ENCODE measurements around the gene MDM2. TPM values are rescaled to one million over a fixed set of nuclear protein-coding genes. Genes with fewer than 3 reads are reported as not detected.

Gene MDM2
- total and polyA plus RNA-seq, 3 donors from 2014 or later, result 28.8 to 56.1 (median 40.6) TPM

DNA sequence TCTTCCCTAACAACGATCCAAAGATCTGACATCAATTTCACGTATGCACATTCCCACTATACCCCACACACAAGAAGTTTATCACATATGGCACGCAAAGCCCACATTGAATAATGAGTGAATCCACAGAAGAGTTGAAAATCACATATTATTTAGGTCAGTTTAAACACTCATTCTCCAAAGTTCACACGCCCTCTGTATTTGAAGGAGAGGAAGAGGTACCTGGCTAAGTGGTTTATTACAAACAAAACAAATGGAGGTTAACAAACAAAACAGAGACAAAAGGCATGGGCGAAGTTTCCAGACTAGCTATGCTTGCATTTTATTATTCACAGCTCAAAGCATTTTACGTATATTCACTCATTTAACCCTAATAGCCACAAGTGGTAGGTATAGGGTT is 83.2 kb downstream of the MDM2 start:
- 66 to 78% methylated on average over 6 of the region's 6 CpGs for WGBS, 2 donors
- H3K27ac ChIP-seq, result peak overlapping the region in 1 of 2 donors; percentile 79
- no peak overlapping the region for H3K4me3 ChIP-seq
- intact Hi-C loops (cut with DNase I; ENCODE audit: low total_unique reads), result no loop called here
- H3K9me3 ChIP-seq, result no peaks in the 10 kb centered on the region
- TF ChIP-seq, protein P1, sequence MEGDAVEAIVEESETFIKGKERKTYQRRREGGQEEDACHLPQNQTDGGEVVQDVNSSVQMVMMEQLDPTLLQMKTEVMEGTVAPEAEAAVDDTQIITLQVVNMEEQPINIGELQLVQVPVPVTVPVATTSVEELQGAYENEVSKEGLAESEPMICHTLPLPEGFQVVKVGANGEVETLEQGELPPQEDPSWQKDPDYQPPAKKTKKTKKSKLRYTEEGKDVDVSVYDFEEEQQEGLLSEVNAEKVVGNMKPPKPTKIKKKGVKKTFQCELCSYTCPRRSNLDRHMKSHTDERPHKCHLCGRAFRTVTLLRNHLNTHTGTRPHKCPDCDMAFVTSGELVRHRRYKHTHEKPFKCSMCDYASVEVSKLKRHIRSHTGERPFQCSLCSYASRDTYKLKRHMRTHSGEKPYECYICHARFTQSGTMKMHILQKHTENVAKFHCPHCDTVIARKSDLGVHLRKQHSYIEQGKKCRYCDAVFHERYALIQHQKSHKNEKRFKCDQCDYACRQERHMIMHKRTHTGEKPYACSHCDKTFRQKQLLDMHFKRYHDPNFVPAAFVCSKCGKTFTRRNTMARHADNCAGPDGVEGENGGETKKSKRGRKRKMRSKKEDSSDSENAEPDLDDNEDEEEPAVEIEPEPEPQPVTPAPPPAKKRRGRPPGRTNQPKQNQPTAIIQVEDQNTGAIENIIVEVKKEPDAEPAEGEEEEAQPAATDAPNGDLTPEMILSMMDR (IDR thresholded peaks at IDR 0.05), result no peak
- TF ChIP-seq POLR2A (IDR thresholded peaks at IDR 0.05), result no peak
- H3K27me3 ChIP-seq, result no peaks in the 10 kb centered on the region
- H3K36me3 ChIP-seq (ENCODE audit: low read depth, missing control alignments), result no peaks in the 10 kb centered on the region
- peaks cover 5% of the 10 kb centered on the region for H3K4me1 ChIP-seq
- no peak for DNase-seq

DNA sequence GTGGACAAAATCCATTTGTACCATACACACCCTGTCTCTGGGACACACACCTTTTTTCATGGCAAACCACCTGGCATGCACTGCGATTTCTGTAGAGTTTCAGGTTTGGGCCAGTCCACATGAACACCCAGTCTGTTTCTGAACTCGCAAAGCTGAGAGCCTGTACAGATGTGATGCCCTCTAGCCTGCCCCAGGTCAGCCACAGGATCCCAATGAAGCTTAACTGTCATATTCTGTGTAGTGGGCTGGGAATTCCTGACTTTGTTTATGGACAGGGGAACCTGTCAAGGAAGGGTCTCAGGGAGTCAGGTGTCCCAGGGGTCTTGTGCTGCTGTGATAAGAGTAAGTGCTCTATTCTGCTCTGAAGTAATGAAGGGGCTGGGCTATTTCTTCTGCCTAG is 85.2 kb downstream of the MDM2 start:
- Histone ChIP-seq H3K27ac (no peak overlapping the region), H3K9me3 (no peaks in the 10 kb centered on the region), H3K4me1 (peaks cover 5% of the 10 kb centered on the region), H3K4me3 (no peak overlapping the region), H3K27me3 (no peaks in the 10 kb centered on the region), H3K36me3 (ENCODE audit: low read depth, missing control alignments) (no peaks in the 10 kb centered on the region)
- no peak for DNase-seq
- no peak for TF ChIP-seq POLR2A (IDR thresholded peaks at IDR 0.05)
- TF ChIP-seq, protein P1 (IDR thresholded peaks at IDR 0.05), result no peak
- intact Hi-C loops (cut with DNase I; ENCODE audit: low total_unique reads), result no loop called here
- WGBS, 2 donors, result 93 to 97% methylated on average over 2 of the region's 2 CpGs

DNA sequence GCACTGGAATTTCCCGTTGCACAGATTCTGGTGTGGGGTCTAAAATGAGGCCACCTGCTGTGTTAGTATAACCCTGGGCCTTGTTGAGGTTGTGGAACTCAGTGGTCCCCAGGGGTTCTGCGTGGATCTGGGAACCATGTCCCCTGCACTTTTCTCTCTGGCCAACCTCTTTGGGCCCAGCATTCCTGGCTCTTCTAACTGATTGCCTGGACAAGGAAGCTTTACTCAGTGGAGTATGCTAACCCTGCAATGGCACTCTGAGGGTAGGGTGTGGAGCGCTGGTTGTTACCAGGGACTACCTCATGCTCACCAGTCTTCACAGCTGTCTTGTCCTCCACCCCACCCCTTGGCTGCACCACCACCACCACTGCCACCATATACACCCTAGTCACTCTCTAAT is 85.8 kb downstream of the MDM2 start:
- H3K4me1 ChIP-seq, result peaks cover 11% of the 10 kb centered on the region
- TF ChIP-seq POLR2A (IDR thresholded peaks at IDR 0.05), result no peak
- TF ChIP-seq, protein P1 (IDR thresholded peaks at IDR 0.05), result no peak
- H3K9me3 ChIP-seq, result no peaks in the 10 kb centered on the region
- H3K4me3 ChIP-seq, result no peak overlapping the region
- 75 to 82% methylated on average over 3 of the region's 3 CpGs for WGBS, 2 donors
- DNase-seq, result no peak
- H3K36me3 ChIP-seq (ENCODE audit: low read depth, missing control alignments), result no peaks in the 10 kb centered on the region
- H3K27me3 ChIP-seq, result no peaks in the 10 kb centered on the region
- intact Hi-C loops (cut with DNase I; ENCODE audit: low total_unique reads), result no loop called here
- H3K27ac ChIP-seq, result no peak overlapping the region

DNA sequence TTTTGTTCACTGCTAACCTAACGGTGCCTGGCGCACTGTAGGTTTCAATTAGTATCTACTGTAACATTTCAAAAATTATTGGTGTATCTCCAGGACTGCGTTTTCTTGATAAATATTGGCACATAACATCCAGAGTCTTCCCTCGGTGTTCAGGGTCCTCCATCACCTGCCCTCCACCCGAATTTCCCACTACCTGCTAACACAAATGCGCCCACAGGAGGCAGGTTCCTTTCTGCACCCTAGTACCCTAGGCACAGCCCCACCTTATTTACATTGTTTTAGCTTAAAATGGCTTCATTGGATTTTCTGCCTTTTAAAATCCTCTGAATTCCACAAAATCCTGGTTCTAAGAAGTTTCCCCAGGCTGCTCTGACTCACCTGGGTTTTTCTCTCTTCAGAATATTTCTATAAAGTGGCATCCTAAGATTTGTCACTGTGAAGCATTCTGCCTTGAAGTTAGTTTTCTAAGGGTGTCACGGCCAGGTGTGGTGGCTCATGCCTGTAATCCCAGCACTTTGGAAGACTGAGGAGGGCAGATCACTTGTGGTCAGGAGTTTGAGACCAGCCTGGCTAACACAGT is 86.4 kb downstream of the MDM2 start:
- Histone ChIP-seq H3K4me1 (peaks cover 16% of the 10 kb centered on the region), H3K27me3 (no peaks in the 10 kb centered on the region), H3K4me3 (no peak overlapping the region), H3K36me3 (ENCODE audit: low read depth, missing control alignments) (no peaks in the 10 kb centered on the region), H3K27ac (no peak overlapping the region), H3K9me3 (no peaks in the 10 kb centered on the region)
- DNase-seq, result no peak
- no peak for TF ChIP-seq POLR2A (IDR thresholded peaks at IDR 0.05)
- TF ChIP-seq, protein P1 (IDR thresholded peaks at IDR 0.05), result no peak
- intact Hi-C loops (cut with DNase I; ENCODE audit: low total_unique reads), result no loop called here
- 95% methylated on average over 7 of the region's 7 CpGs for WGBS, 2 donors

DNA sequence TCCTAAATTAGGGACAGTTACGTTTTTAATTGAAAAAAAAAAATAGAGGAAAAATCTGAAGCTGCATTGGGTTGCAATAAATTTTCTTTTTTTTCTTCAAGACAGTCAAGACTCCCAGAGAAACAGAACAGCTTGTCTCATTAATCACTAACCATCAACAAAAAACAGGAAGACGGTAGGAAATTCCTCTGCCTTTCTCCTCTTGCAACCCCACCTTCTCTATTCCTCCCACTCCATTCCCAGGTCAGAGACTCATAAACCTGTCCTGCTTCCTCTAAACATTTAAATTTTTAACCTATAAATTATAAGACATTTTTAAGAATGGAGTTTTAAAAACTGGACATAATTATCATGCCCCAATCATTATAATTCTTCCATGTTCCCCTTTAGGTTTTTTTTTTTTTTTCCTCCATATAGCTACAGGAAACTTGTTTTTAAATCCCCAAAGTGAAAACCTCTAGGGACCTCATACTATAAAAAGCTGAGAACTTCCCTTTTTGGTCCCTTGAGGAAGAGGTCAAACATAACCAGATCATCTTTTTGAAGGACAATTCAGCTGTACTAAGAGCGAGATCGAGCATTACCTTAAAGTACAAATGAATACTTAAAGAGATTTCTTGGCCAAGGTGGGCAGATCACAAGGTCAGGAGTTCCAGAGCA is 89.0 kb downstream of the MDM2 start:
- TF ChIP-seq, protein P1 (IDR thresholded peaks at IDR 0.05), result no peak
- no peak for TF ChIP-seq POLR2A (IDR thresholded peaks at IDR 0.05)
- Histone ChIP-seq H3K36me3 (ENCODE audit: low read depth, missing control alignments) (no peaks in the 10 kb centered on the region), H3K4me1 (peaks cover 11% of the 10 kb centered on the region), H3K27ac (no peak overlapping the region), H3K9me3 (no peaks in the 10 kb centered on the region), H3K4me3 (no peak overlapping the region), H3K27me3 (no peaks in the 10 kb centered on the region)
- 61 to 63% methylated on average over 4 of the region's 4 CpGs for WGBS, 2 donors
- DNase-seq, result no peak
- intact Hi-C loops (cut with DNase I; ENCODE audit: low total_unique reads), result no loop called here
